CD4-positive, alpha-beta T cell treated with Interleukin-6 at 100 ng/mL for 8 hours (primary cell): ENCODE data around the gene ANGPT4.

Source experiments
- DNase-seq: peaks from one replicate; pipeline ENCODE4 v3.0.0-alpha.2; 2020; ENCODE audit warnings: mixed read lengths, low spot score

ANGPT4 gene

GRCh38 chr20:939606-940005, 23.5 kb upstream of the ANGPT4 start:
- no peak for DNase-seq

GRCh38 chr20:934186-934840, 18.2 kb upstream of the ANGPT4 start:
- DNase-seq, result no peak

GRCh38 chr20:933029-933428, 16.9 kb upstream of the ANGPT4 start:
- no peak for DNase-seq

- DNase-seq, result no peak
Measured at GRCh38 chr20:931401-931800, 15.3 kb upstream of the ANGPT4 start.

- DNase-seq, result no peak
Measured at GRCh38 chr20:926670-927069, 10.5 kb upstream of the ANGPT4 start.

GRCh38 chr20:925516-925915, 9.4 kb upstream of the ANGPT4 start:
- no peak for DNase-seq

GRCh38 chr20:924639-925038, 8.5 kb upstream of the ANGPT4 start:
- DNase-seq, result no peak

GRCh38 chr20:922781-923180, 6.6 kb upstream of the ANGPT4 start:
- DNase-seq, result no peak

GRCh38 chr20:921068-921467, 4.9 kb upstream of the ANGPT4 start:
- DNase-seq, result no peak

GRCh38 chr20:920311-920710, 4.2 kb upstream of the ANGPT4 start:
- DNase-seq, result no peak

GRCh38 chr20:919491-919916, 3.4 kb upstream of the ANGPT4 start:
- no peak for DNase-seq

- no peak for DNase-seq
Measured at GRCh38 chr20:917416-917815, 1.3 kb upstream of the ANGPT4 start.

- no peak for DNase-seq
Measured at GRCh38 chr20:916825-917224, 691 bp upstream of the ANGPT4 start.

- DNase-seq, result no peak
Measured at GRCh38 chr20:914727-915498, 1.2 kb downstream of the ANGPT4 start.

- DNase-seq, result no peak
Measured at GRCh38 chr20:913306-913849, 2.8 kb downstream of the ANGPT4 start.

- no peak for DNase-seq
Measured at GRCh38 chr20:911882-912600, 4.1 kb downstream of the ANGPT4 start.

- no peak for DNase-seq
Measured at GRCh38 chr20:910870-911770, 5.0 kb downstream of the ANGPT4 start.

- DNase-seq, result no peak
Measured at GRCh38 chr20:910132-910869, 5.8 kb downstream of the ANGPT4 start.

GRCh38 chr20:909641-910040, 6.5 kb downstream of the ANGPT4 start:
- DNase-seq, result no peak

- no peak for DNase-seq
Measured at GRCh38 chr20:906703-907270, 9.3 kb downstream of the ANGPT4 start.
